Aorta (tissue), 5 donors: ENCODE data around the gene BICDL2. TPM values are rescaled to one million over a fixed set of nuclear protein-coding genes. Genes with fewer than 3 reads are reported as not detected.

Experiments
- ATAC-seq: fragments of 200-7000 bp; cut with Tn5 transposase; one replicate; pipeline ENCODE4 v1.9.1; 2022; ENCODE audit warnings: moderate library complexity; ENCODE audit not compliant: low FRiP score
- DNase-seq, 2 donors: peaks; one replicate each; pipeline ENCODE4 v3.0.0-alpha.2; 2020
- H3K27ac ChIP-seq, 2 donors: one replicate each; pipeline ENCODE4 v1.5.1; 2013; ENCODE audit warnings: low read length in 2 of 2, mild to moderate bottlenecking in 2 of 2, moderate library complexity in 2 of 2, control low read depth in 1 of 2, inconsistent platforms in 1 of 2, low read depth in 1 of 2
- H3K27me3 ChIP-seq, 2 donors: one replicate each; pipeline ENCODE4 v1.6.1; 2013; ENCODE audit warnings: control low read depth in 1 of 2, low read length in 1 of 2, mild to moderate bottlenecking in 1 of 2, moderate library complexity in 1 of 2; ENCODE audit not compliant: insufficient read depth in 2 of 2, control insufficient read depth in 1 of 2
- H3K36me3 ChIP-seq, 2 donors: one replicate each; pipeline ENCODE4 v1.6.1; 2013; ENCODE audit warnings: control low read depth in 1 of 2, low read length in 1 of 2, mild to moderate bottlenecking in 1 of 2; ENCODE audit not compliant: insufficient read depth in 2 of 2, control insufficient read depth in 1 of 2
- H3K4me1 ChIP-seq, 2 donors: one replicate each; pipeline ENCODE4 v1.6.1; 2013; ENCODE audit warnings: low read length in 2 of 2, control low read depth in 1 of 2, mild to moderate bottlenecking in 1 of 2, moderate library complexity in 1 of 2; ENCODE audit not compliant: insufficient read depth in 2 of 2, control insufficient read depth in 1 of 2
- H3K4me3 ChIP-seq, 2 donors: one replicate each; pipeline ENCODE4 v1.5.1; 2013; ENCODE audit warnings: low read length in 2 of 2, control low read depth in 1 of 2, mild to moderate bottlenecking in 1 of 2
- H3K9me3 ChIP-seq: one replicate; pipeline ENCODE4 v1.6.1; 2013; ENCODE audit warnings: mild to moderate bottlenecking, low read length; ENCODE audit not compliant: control insufficient read depth
- WGBS, 2 donors: extraction: QIAGEN DNeasy Blood & Tissue Kit; methylation state at CpG; one replicate each; pipeline ENCODE4 v1.1.7; 2013; 5-methylcytosine and 5-hydroxymethylcytosine counted together
- intact Hi-C, 2 donors: fragments of 100-400 bp; cut with DNase I; formaldehyde crosslinking; loops; one replicate each; pipeline versions ENCODE4 v1.14.2 to v1.15.0; 2022
- polyA plus RNA-seq, 2 donors: library from polyadenylated mRNA; stranded (reverse); fragments of 200-250 nt; gene quantifications; one replicate each; pipeline ENCODE4 v1.2.3, GENCODE V29; 2013
- total RNA-seq, 2 donors: library from RNA; stranded (reverse); fragmentation: NEBNext Ultra II Directional; extraction: Animal tissue kit (Norgen Biotek cat#: 25700); gene quantifications; one replicate each; pipeline ENCODE4 v1.2.1, GENCODE V29; 2021
- donor health status: healthy with polysubstance abuse.
- donor health status: Bipolar disorder and iron deficiency.
- donor health status: DM: no; HTN: no; CAD: no.
- donor health status: DM: no; HTN: no; CAD: no.
- donor health status: DM: yes; HTN: yes; CAD: no.

Gene BICDL2
- total and polyA plus RNA-seq, 4 donors = 0.05 to 3.6 (median 0.14) TPM

GRCh38 chr16:2981177-2981898 lies 55.4 kb downstream of the BICDL2 start:
- WGBS, 2 donors = 53 to 55% methylated on average over 33 of the region's 33 CpGs
- Histone ChIP-seq H3K9me3 (no peaks in the 10 kb centered on the region), H3K36me3 (no peaks in the 10 kb centered on the region), H3K27ac (no peak overlapping the region), H3K4me3 (no peak overlapping the region), H3K4me1 (no peaks in the 10 kb centered on the region), H3K27me3 (no peaks in the 10 kb centered on the region)
- intact Hi-C loops = no loop called here
- ATAC-seq = no peak
- DNase-seq = peak in 1 of 2 donors; percentile 50

- Histone ChIP-seq H3K4me3 (peak within 1 kb of the TSS; percentile 34 to 42), H3K9me3 (no peaks in the 10 kb centered on the region), H3K36me3 (no peaks in the 10 kb centered on the region), H3K27me3 (no peaks in the 10 kb centered on the region), H3K4me1 (no peaks in the 10 kb centered on the region), H3K27ac (peak within 1 kb of the TSS in 1 of 2 donors; percentile 34)
- 5 to 10% methylated on average over 51 to 91 of the region's 91 CpGs for WGBS, 2 donors
- intact Hi-C loops = no loop called here
- ATAC-seq = peak; percentile 95
- DNase-seq = peak; percentile 94 to 98
Observed at GRCh38 chr16:2980227-2981176, 56.2 kb downstream of the BICDL2 start, which contains the start of gene PKMYT1. Gene PKMYT1 (minus strand): TSS chr16:2980446. CDS start chr16:2979657, 789 bp downstream.

GRCh38 chr16:2979669-2980226 lies 57.0 kb downstream of the BICDL2 start:
- H3K27me3 ChIP-seq = no peaks in the 10 kb centered on the region
- H3K4me3 ChIP-seq = no peak overlapping the region
- no peaks in the 10 kb centered on the region for H3K9me3 ChIP-seq
- DNase-seq = peak in 1 of 2 donors; percentile 58
- no peak overlapping the region for H3K27ac ChIP-seq
- ATAC-seq = no peak
- intact Hi-C loops = no loop called here
- 7% methylated on average over 34 to 43 of the region's 43 CpGs for WGBS, 2 donors
- H3K36me3 ChIP-seq = no peaks in the 10 kb centered on the region
- no peaks in the 10 kb centered on the region for H3K4me1 ChIP-seq

Other genes with a start within 250 kb of the BICDL2 start
- gene PRSS33, start 249.4 kb downstream of the BICDL2 start, total RNA-seq = not detected
- gene PRSS33, start 249.4 kb downstream of the BICDL2 start, polyA plus RNA-seq = under 1 TPM in 1 of 2 donors, not detected in 1; 0.08 TPM
- not detected for gene PRSS41, start 238.5 kb downstream of the BICDL2 start, total RNA-seq
- not detected for gene PRSS41, start 238.5 kb downstream of the BICDL2 start, polyA plus RNA-seq
- gene PRSS21, start 219.7 kb downstream of the BICDL2 start, total RNA-seq = not detected
- not detected for gene PRSS21, start 219.7 kb downstream of the BICDL2 start, polyA plus RNA-seq
- gene ZG16B, start 206.6 kb downstream of the BICDL2 start, total RNA-seq = under 1 TPM in 1 of 2 donors, not detected in 1; 0.48 TPM
- 1 to 10 TPM in 1 of 2 donors, not detected in 1; 4.8 TPM for gene ZG16B, start 206.6 kb downstream of the BICDL2 start, polyA plus RNA-seq
- not detected for gene PRSS22, start 178.8 kb downstream of the BICDL2 start, total RNA-seq
- gene PRSS22, start 178.8 kb downstream of the BICDL2 start, polyA plus RNA-seq = 1 to 10 TPM in 1 of 2 donors, under 1 TPM in 1; 0.31 to 1.5 TPM
- gene FLYWCH2, start 153.7 kb downstream of the BICDL2 start, total RNA-seq = 10 to 100 TPM; 11.5 to 14.6 TPM
- 10 to 100 TPM; 18.8 to 32.6 TPM for gene FLYWCH2, start 153.7 kb downstream of the BICDL2 start, polyA plus RNA-seq
- 10 to 100 TPM; 40.6 to 72.4 TPM for gene FLYWCH1, start 125.0 kb downstream of the BICDL2 start, total RNA-seq
- gene FLYWCH1, start 125.0 kb downstream of the BICDL2 start, polyA plus RNA-seq = 100 to 1,000 TPM in 1 of 2 donors, 10 to 100 TPM in 1; 24.2 to 103 TPM
- gene KREMEN2, start 72.7 kb downstream of the BICDL2 start, total RNA-seq = not detected
- gene KREMEN2, start 72.7 kb downstream of the BICDL2 start, polyA plus RNA-seq = not detected
- gene PAQR4, start 67.6 kb downstream of the BICDL2 start, total RNA-seq = 1 to 10 TPM; 4.0 to 5.7 TPM
- gene PAQR4, start 67.6 kb downstream of the BICDL2 start, polyA plus RNA-seq = 1 to 10 TPM; 1.5 to 2.6 TPM
- gene PKMYT1, start 56.5 kb downstream of the BICDL2 start, total RNA-seq = 1 to 10 TPM; 1.5 to 2.4 TPM
- 1 to 10 TPM; 1.1 to 2.4 TPM for gene PKMYT1, start 56.5 kb downstream of the BICDL2 start, polyA plus RNA-seq
- under 1 TPM in 1 of 2 donors, not detected in 1; 0.18 TPM for gene CLDN9, start 24.0 kb downstream of the BICDL2 start, total RNA-seq
- under 1 TPM in 1 of 2 donors, not detected in 1; 0.20 TPM for gene CLDN9, start 24.0 kb downstream of the BICDL2 start, polyA plus RNA-seq
- not detected for gene CLDN6, start 18.8 kb downstream of the BICDL2 start, total RNA-seq
- not detected for gene CLDN6, start 18.8 kb downstream of the BICDL2 start, polyA plus RNA-seq
- gene TNFRSF12A, start 16.6 kb downstream of the BICDL2 start, total RNA-seq = 100 to 1,000 TPM in 1 of 2 donors, 10 to 100 TPM in 1; 60.4 to 271 TPM
- 100 to 1,000 TPM in 1 of 2 donors, 10 to 100 TPM in 1; 84.9 to 107 TPM for gene TNFRSF12A, start 16.6 kb downstream of the BICDL2 start, polyA plus RNA-seq
- gene HCFC1R1, start 13.0 kb downstream of the BICDL2 start, total RNA-seq = 10 to 100 TPM; 88.5 to 99.7 TPM
- gene HCFC1R1, start 13.0 kb downstream of the BICDL2 start, polyA plus RNA-seq = 100 to 1,000 TPM; 299 to 303 TPM
- 10 to 100 TPM; 18.9 to 29.8 TPM for gene THOC6, start 12.9 kb downstream of the BICDL2 start, total RNA-seq
- gene THOC6, start 12.9 kb downstream of the BICDL2 start, polyA plus RNA-seq = 10 to 100 TPM; 18.5 to 60.6 TPM
- gene MMP25, start 9.6 kb upstream of the BICDL2 start, total RNA-seq = 10 to 100 TPM in 1 of 2 donors, 1 to 10 TPM in 1; 3.2 to 11.4 TPM
- gene MMP25, start 9.6 kb upstream of the BICDL2 start, polyA plus RNA-seq = under 1 TPM; 0.36 to 0.75 TPM
- 10 to 100 TPM; 30.2 to 71.6 TPM for gene IL32, start 28.7 kb upstream of the BICDL2 start, total RNA-seq
- 100 to 1,000 TPM in 1 of 2 donors, 10 to 100 TPM in 1; 18.2 to 137 TPM for gene IL32, start 28.7 kb upstream of the BICDL2 start, polyA plus RNA-seq
- gene ZSCAN10, start 62.4 kb upstream of the BICDL2 start, total RNA-seq = not detected
- not detected for gene ZSCAN10, start 62.4 kb upstream of the BICDL2 start, polyA plus RNA-seq
- gene ZNF205, start 75.6 kb upstream of the BICDL2 start, total RNA-seq = 10 to 100 TPM in 1 of 2 donors, 1 to 10 TPM in 1; 7.1 to 10.0 TPM
- gene ZNF205, start 75.6 kb upstream of the BICDL2 start, polyA plus RNA-seq = 10 to 100 TPM in 1 of 2 donors, 1 to 10 TPM in 1; 8.9 to 36.6 TPM
- 1 to 10 TPM; 8.0 to 8.6 TPM for gene ZNF213, start 98.1 kb upstream of the BICDL2 start, total RNA-seq
- gene ZNF213, start 98.1 kb upstream of the BICDL2 start, polyA plus RNA-seq = 1 to 10 TPM; 2.3 to 5.6 TPM
- not detected for gene OR1F1, start 151.3 kb upstream of the BICDL2 start, total RNA-seq
- gene OR1F1, start 151.3 kb upstream of the BICDL2 start, polyA plus RNA-seq = not detected
- 1 to 10 TPM; 7.4 to 8.1 TPM for gene ZNF200, start 198.2 kb upstream of the BICDL2 start, total RNA-seq
- gene ZNF200, start 198.2 kb upstream of the BICDL2 start, polyA plus RNA-seq = 1 to 10 TPM; 4.0 to 4.5 TPM
- gene MEFV, start 219.7 kb upstream of the BICDL2 start, total RNA-seq = 1 to 10 TPM; 2.9 to 4.5 TPM
- 1 to 10 TPM in 1 of 2 donors, under 1 TPM in 1; 0.20 to 1.6 TPM for gene MEFV, start 219.7 kb upstream of the BICDL2 start, polyA plus RNA-seq
- gene ZNF263, start 246.5 kb upstream of the BICDL2 start, total RNA-seq = 10 to 100 TPM; 26.2 to 27.4 TPM
- 10 to 100 TPM in 1 of 2 donors, 1 to 10 TPM in 1; 8.3 to 17.2 TPM for gene ZNF263, start 246.5 kb upstream of the BICDL2 start, polyA plus RNA-seq